GM08714 (cell line): ENCODE data around the gene SLC7A14.

ENCODE experiments used
- H3K4me3 ChIP-seq: fragments of 200-500 bp; sonication (Bioruptor generic); 2 replicates; pipeline ENCODE4 v1.5.1; 2014; ENCODE audit warnings: mild to moderate bottlenecking, low read length, inconsistent platforms
- ZNF274 ChIP-seq: IDR thresholded peaks from 2 replicates; pipeline ENCODE4 v1.6.1; 2012; ENCODE audit warnings: mild to moderate bottlenecking, low read depth, low read length

Gene SLC7A14

GRCh38 chr3:170532573-170532972 lies 53.3 kb downstream of the SLC7A14 start:
- no peak for TF ChIP-seq ZNF274
- H3K4me3 ChIP-seq, result no peak overlapping the region

- no peak for TF ChIP-seq ZNF274
- H3K4me3 ChIP-seq, result no peak overlapping the region
These were observed 54.1 kb downstream of the SLC7A14 start for GRCh38 chr3:170531657-170532335.

GRCh38 chr3:170531054-170531453 lies 54.8 kb downstream of the SLC7A14 start:
- no peak overlapping the region for H3K4me3 ChIP-seq

GRCh38 chr3:170529912-170530311 lies 56.0 kb downstream of the SLC7A14 start:
- TF ChIP-seq ZNF274, result no peak
- H3K4me3 ChIP-seq, result no peak overlapping the region

More at GRCh38 chr3:170531054-170531453, 54.8 kb downstream of the SLC7A14 start:
- TF ChIP-seq ZNF274, result no peak

GRCh38 chr3:170529346-170529745 lies 56.5 kb downstream of the SLC7A14 start:
- no peak overlapping the region for H3K4me3 ChIP-seq
- TF ChIP-seq ZNF274, result no peak

- TF ChIP-seq ZNF274, result no peak
These were observed 57.1 kb downstream of the SLC7A14 start for GRCh38 chr3:170528726-170529125.

GRCh38 chr3:170524073-170524472 lies 61.8 kb downstream of the SLC7A14 start:
- TF ChIP-seq ZNF274, result no peak
- no peak overlapping the region for H3K4me3 ChIP-seq

More at GRCh38 chr3:170528726-170529125, 57.1 kb downstream of the SLC7A14 start:
- no peak overlapping the region for H3K4me3 ChIP-seq

- no peak for TF ChIP-seq ZNF274
These were observed 62.6 kb downstream of the SLC7A14 start for GRCh38 chr3:170523248-170523647.

GRCh38 chr3:170522201-170522600 lies 63.7 kb downstream of the SLC7A14 start:
- no peak for TF ChIP-seq ZNF274
- no peak overlapping the region for H3K4me3 ChIP-seq

More at GRCh38 chr3:170523248-170523647, 62.6 kb downstream of the SLC7A14 start:
- no peak overlapping the region for H3K4me3 ChIP-seq

- TF ChIP-seq ZNF274, result no peak
- no peak overlapping the region for H3K4me3 ChIP-seq
These were observed 64.9 kb downstream of the SLC7A14 start for GRCh38 chr3:170520996-170521395.

GRCh38 chr3:170517242-170517945 lies 68.5 kb downstream of the SLC7A14 start:
- TF ChIP-seq ZNF274, result no peak
- H3K4me3 ChIP-seq, result no peak overlapping the region

- no peak overlapping the region for H3K4me3 ChIP-seq
- TF ChIP-seq ZNF274, result no peak
These were observed 72.2 kb downstream of the SLC7A14 start for GRCh38 chr3:170513642-170514041.

- no peak overlapping the region for H3K4me3 ChIP-seq
- TF ChIP-seq ZNF274, result no peak
These were observed 74.5 kb downstream of the SLC7A14 start for GRCh38 chr3:170511371-170511770.

- no peak overlapping the region for H3K4me3 ChIP-seq
- TF ChIP-seq ZNF274, result no peak
These were observed 77.0 kb downstream of the SLC7A14 start for GRCh38 chr3:170508839-170509238.

- TF ChIP-seq ZNF274, result no peak; the same call in 1 of the 2 replicates
- H3K4me3 ChIP-seq, result no peak overlapping the region
These were observed 77.6 kb downstream of the SLC7A14 start for GRCh38 chr3:170508291-170508690.

GRCh38 chr3:170507063-170507462 lies 78.8 kb downstream of the SLC7A14 start:
- H3K4me3 ChIP-seq, result no peak overlapping the region
- no peak for TF ChIP-seq ZNF274
